NCI-H748 treated with DMSO at 0.1 percent for 48 hours (cell line): ENCODE results near the gene SEMA3E.
"Not testable (repeated sequence)": the region's sequence is repeated elsewhere in the genome, so short reads cannot be mapped to it uniquely, and the experiment has no call there.

Experiments used
- DNase-seq: peaks from one replicate; lab custom pipeline; 2025; lab: John Stamatoyannopoulos, UW

Gene SEMA3E

DNA sequence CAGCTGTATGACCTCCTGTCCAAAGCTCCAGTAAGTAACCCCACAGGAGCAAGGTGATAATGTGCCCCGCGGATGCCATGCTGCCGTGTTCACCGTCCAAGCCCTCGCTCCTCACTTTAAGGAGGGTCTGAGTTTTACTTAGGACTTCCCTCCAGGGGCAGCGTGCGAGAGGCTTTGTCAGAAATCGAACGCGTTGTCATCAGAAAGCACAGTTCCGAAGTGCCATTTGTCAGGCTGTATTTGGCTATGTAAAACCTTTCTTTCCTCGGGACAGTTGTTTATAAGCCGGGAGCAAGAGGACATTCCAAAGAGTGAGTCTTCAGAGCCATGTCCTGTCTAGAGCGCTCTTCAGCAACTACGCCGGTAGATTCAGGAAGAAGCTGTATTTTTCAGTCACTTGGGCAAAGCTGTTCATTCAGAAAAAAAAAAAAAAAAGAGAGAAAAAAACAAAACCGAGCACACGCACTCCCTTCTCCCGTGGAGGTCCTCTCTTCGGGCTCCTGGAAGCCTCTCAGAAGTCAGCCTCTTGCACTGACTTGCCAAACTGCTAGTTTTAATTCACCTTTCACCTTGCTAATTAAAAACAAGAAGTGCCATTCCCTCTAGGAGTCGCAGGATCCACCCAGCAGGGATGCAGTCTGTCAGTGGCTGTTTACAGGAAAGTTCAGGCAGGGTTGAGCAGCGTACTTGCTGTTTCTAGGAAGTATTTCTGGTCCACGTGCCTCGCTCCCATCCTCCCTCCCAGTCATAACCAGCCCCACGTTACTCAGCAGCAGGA is at the start of gene SEMA3E:
TSS of gene SEMA3E (minus strand) at position 676 of the 778 bp plus-strand sequence.
- peak; percentile 56 for DNase-seq

GRCh38 chr7:83697804-83698530 is 49.0 kb upstream of the SEMA3E start:
- DNase-seq: no peak

DNA sequence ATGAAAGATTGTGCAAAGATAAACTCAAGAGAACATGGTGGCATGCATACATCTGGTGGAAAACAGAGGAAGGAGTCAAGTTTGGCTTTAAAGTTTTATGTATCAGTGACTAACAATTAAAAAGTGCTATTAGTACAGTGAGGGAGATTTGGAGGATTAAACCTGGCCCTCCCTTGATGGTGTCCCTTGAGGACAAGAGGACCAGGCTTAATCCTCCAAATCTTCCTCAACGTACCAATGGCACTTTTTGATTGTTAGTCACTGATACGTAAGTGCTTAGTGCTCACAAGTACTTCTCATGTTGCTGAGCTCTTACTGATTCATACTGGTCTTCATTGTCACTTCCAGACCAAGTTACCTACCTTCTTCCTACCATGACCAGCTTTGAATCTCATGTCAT is 47.2 kb upstream of the SEMA3E start:
- DNase-seq: no peak

- no peak for DNase-seq
These were observed 46.4 kb upstream of the SEMA3E start for GRCh38 chr7:83695128-83695960.

- no peak for DNase-seq
These were observed 44.3 kb upstream of the SEMA3E start for GRCh38 chr7:83693256-83693655.

DNA sequence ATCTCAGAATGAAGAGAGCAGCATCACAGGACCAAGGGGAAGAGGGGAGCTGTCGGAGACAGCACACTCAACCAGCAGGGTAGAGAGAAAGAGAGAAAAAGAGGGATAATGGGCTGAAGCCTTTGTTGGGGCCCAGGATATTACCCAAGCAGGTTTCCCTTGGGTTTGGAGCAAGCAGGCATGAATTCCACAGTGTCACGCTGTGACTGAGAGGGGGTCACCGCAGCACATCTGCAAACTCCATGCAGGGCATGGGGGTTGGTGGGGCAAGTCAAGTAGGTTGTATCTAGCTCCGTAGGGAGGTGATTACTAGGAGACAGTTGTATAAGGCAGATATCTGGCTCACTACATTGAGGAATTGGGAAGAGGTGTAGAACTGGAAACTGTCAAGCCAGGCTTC is 42.2 kb upstream of the SEMA3E start:
- DNase-seq: no peak

DNA sequence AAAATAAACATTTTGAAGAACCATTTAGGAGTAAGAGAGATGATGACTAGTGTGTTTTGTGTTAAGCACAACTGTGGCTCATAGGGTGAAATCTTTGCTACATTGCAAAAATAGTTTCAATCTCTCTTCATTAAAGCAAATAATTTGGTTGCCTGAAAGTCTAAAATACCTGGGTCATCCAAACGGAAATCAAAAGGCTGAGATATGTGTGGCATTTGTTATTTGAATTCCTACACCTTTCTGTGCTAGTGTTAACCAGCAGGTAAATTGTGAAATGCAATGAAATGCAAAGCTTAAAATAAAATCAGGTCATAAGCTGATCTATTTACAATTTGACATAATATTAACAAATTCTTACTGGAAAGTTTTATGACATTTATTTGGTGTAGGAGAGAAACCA is 40.9 kb upstream of the SEMA3E start:
- DNase-seq: no peak

DNA sequence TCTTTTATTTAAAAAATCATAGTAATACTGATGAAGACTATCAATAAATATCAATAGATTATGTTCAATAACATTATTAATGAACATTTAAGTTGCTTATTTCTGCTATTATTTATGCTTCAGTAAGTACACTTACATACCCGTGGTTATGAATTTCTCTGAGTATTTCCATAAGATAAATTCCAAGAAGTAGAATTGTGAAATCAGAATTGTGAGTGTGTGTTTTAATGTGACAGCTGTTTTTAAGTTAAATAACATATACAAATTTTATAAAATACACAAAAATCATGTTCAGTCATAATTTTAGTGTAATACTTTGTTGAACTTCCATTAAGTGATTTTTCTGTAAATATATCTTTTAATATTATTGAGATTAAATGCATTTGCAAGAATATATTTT is 37.5 kb upstream of the SEMA3E start:
- DNase-seq: no peak

DNA sequence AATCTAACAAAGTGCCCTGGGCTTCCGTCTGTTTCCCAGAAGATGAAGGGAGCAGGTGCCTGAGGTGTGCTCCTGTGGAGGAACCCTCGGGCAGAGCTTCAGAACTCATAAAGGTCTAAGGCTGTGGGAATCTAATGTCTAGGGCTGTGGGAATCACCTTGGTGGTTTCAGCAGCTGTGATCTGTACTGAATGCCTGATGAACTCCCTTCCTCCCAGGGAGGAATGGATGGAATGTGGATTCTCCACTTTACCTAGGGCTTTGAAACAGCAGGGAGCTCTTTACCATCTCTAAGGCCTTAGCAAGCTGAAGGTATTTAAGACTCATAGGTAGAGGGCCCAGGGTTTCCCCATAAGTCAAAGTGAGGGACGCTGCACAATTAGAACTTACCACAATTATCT is 36.0 kb upstream of the SEMA3E start:
- no peak for DNase-seq

DNA sequence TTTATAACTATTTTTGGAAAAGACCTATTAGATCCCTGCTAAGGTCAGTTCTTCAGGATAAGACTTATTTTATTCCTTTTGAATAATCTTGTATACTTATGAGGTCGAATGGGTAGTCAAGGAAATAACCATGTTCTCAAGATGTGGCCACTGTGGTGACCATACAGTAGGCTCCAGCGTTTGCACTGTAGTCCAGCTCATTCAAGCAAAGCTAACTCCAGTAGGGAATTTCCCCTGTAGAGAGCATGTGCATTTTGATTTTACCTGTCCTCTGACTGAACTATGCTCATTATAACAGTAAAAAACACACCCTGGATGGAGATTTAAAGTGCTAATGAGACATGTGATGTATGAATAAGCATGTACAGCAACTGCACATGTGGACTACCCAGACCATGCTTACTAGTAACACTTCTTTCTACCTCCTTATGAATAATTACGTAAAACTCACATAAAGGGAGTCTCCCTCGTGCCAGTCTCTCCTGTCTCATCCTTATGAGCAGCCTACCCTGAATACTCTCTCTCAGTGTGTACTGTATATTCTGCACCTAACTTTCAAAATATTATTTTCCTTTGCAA is 32.4 kb upstream of the SEMA3E start:
- DNase-seq: no peak

DNA sequence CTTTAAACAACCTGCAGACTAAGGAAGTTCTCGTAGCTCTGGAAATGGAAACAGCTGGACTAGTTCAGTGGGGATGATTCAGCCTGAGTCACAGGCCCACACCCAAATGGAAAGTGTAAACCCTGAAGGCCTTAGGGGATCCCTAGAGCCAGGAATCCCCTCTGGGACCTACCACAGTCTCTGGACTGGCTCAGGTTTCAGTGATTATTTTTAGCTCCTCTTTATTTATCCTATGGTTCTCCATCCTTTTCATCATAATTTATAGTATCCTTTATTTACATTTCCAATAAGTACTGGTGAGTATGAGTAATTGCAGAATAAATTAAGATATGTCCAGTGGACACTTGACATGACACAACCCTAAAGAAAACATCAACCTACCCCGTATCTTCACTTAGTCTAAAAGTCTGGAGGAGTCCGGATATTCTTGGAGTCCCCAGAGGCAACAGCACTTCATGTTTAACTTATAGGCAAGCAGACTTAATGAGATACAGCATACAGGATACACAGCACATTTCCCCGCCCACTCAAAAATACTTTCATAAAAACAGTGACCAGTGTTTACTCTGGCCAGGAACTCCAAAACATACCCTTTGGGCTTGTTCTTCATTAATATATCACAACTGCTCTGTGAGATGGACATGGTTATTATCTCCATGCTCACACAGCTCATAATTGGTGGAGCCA is 28.4 kb upstream of the SEMA3E start:
- DNase-seq: peak; percentile 24

DNA sequence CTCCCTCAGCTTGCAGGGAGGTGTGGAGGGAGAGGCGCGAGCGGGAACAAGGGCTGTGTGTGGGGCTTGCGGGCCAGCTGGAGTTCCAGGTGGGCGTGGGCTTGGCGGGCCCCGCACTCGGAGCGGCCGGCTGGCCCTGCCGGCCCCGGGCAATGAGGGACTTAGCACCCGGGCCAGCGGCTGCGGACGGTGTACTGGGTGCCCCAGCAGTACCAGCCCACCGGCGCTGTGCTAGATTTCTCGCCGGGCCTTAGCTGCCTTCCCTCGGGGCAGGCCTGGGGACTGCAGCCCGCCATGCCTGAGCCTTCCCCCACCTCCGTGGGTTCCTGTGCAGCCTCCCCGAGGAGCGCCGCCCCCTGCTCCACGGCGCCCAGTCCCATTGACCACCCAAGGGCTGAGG is 24.4 kb upstream of the SEMA3E start:
- DNase-seq: not testable (repeated sequence)

DNA sequence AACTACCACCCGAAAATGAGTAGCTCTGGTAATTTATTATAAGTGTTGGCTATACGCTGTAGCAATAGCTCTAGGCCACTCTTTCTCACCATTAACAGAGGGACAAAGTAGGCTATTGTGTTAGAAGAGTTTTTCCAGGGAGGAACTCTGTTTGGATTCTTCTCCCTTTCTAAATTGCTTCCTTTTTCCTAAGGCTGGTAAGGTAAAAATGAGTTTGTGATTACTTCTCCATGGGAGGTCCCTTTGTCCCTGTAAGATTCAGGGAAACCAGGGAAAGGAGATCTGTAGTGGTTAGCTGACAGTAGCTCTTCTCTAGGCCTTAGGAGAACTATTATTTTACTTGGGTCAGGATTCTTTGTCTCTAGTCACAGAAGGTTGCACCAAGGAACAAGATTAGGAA is 23.2 kb upstream of the SEMA3E start:
- DNase-seq: no peak

GRCh38 chr7:83663131-83663530 is 14.2 kb upstream of the SEMA3E start:
- no peak for DNase-seq

DNA sequence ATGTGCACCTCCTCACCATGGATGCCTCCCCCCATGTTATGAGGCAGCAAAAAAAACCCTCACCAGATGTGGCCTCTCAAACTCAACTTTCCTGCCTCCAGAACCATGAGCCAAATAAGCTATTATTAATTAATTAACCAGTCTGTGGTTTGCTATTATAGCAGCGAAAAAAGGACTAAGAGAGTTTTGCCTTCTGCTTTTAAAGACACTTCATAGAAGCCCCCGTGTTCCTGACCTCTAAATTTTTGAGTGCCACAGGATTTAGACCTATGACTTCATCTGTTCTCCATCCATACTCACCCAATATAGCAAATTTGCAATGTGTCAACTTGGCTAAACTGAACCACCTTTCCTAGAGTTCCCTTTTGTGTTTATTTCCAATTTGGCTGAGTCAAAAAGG is 9.2 kb upstream of the SEMA3E start:
- DNase-seq: no peak

DNA sequence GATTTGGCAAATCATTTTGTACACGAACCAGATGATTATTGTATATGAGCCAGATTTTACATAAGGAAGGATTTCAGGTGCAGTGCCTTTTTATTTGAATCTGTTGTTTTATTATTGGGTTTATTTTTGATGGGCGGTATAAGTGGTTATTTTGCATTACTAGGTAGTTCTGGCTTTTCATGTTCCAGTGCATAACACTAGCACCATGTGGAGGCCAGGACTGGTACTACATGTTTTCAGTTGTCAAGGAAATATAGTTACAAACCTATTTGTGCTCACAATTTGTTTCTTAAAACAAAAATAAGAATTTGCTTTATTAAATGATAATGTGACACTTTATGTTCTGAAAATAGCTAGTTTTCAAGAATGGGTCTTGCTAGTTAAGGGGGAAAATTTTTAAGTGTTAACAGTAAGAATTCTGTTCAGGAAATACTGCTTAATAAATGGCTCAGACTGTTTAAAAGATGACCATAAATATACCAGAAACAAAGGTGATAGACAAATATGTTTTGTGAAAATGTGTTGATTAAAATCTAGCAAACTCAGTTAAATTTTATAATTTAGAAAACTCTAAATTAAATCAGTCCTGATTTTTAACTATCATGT is 7.1 kb upstream of the SEMA3E start:
- peak; percentile 20 for DNase-seq

- DNase-seq: no peak
These were observed 3.5 kb upstream of the SEMA3E start for GRCh38 chr7:83652481-83652880.

GRCh38 chr7:83649701-83650100 is 762 bp upstream of the SEMA3E start:
- no peak for DNase-seq

- no peak for DNase-seq
These were observed 2.9 kb downstream of the SEMA3E start for GRCh38 chr7:83646027-83646426.

DNA sequence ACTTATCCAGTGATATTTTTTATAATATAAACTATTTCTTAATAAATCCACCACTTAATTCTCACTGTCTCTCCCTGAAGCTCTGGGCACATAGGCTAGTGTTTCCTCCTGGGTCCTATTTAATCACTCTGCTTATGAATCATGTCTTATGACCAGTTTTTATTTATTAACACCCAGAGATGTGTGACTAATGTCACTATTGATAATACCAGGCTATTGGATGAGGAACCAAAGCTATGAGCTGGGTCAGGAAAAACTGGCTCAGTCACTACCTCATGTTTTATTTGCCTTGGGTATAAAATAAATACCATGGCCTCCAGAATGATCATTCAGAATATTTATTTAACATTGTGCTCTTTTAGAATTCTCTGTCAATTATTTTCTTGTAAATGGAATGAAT is 5.2 kb downstream of the SEMA3E start:
- no peak for DNase-seq

- no peak for DNase-seq
These were observed 5.9 kb downstream of the SEMA3E start for GRCh38 chr7:83643012-83643411.
